ENCODE data around the gene TXNDC16.

TXNDC16 gene

GRCh38 chr14:52402812-52403526, 149.3 kb downstream of the TXNDC16 start:
- TF ChIP-seq CTCF (IDR thresholded peaks at IDR 0.05; ENCODE audit: control extremely low read depth, extremely low read depth, low read depth, missing control alignments) = no peak
- no peak for DNase-seq (ENCODE audit: extremely low spot score)
- CTCF ChIA-PET = interaction anchor here (1.2 to 3.9 kb wide), 4 partner anchors 9 to 903 kb away, joined by 3 to 12 read pairs (median 4); no protein-coding TSS in a partner anchor
- POLR2A ChIA-PET = no interaction called here

GRCh38 chr14:52400846-52401245, 151.5 kb downstream of the TXNDC16 start:
- CTCF ChIA-PET = interaction anchor here (0.9 to 3.9 kb wide), 3 partner anchors 10 to 21 kb away, joined by 3 to 12 read pairs (median 3); no protein-coding TSS in a partner anchor
- POLR2A ChIA-PET = no interaction called here
- DNase-seq (ENCODE audit: extremely low spot score) = no peak
- TF ChIP-seq CTCF (IDR thresholded peaks at IDR 0.05; ENCODE audit: control extremely low read depth, extremely low read depth, low read depth, missing control alignments) = no peak

GRCh38 chr14:52399921-52400595, 152.2 kb downstream of the TXNDC16 start:
- CTCF ChIA-PET = interaction anchor here (0.9 to 1.5 kb wide), 2 partner anchors 13 to 27 kb away, joined by 3 read pairs; no protein-coding TSS in a partner anchor
- DNase-seq (ENCODE audit: extremely low spot score) = no peak
- TF ChIP-seq CTCF (IDR thresholded peaks at IDR 0.05; ENCODE audit: control extremely low read depth, extremely low read depth, low read depth, missing control alignments) = no peak
- POLR2A ChIA-PET = no interaction called here

- no peak for TF ChIP-seq CTCF (IDR thresholded peaks at IDR 0.05; ENCODE audit: control extremely low read depth, extremely low read depth, low read depth, missing control alignments)
- ChIA-PET POLR2A (no interaction called here), CTCF (interaction anchor here (1.5 kb wide), 1 partner anchor 28 kb away, joined by 3 read pairs; no protein-coding TSS in a partner anchor)
- DNase-seq (ENCODE audit: extremely low spot score) = no peak
Measured at GRCh38 chr14:52399104-52399503, 153.2 kb downstream of the TXNDC16 start.

- ChIA-PET POLR2A (no interaction called here), CTCF (no interaction called here)
- no peak for TF ChIP-seq CTCF (IDR thresholded peaks at IDR 0.05; ENCODE audit: control extremely low read depth, extremely low read depth, low read depth, missing control alignments)
- DNase-seq (ENCODE audit: extremely low spot score) = no peak
Measured at GRCh38 chr14:52397844-52398243, 154.5 kb downstream of the TXNDC16 start.

- no peak for TF ChIP-seq CTCF (IDR thresholded peaks at IDR 0.05; ENCODE audit: control extremely low read depth, extremely low read depth, low read depth, missing control alignments)
- DNase-seq (ENCODE audit: extremely low spot score) = no peak
- ChIA-PET CTCF (no interaction called here), POLR2A (no interaction called here)
Measured at GRCh38 chr14:52395728-52396127, 156.6 kb downstream of the TXNDC16 start.
